Measurements from ENCODE around the gene TMEM270.

Gene TMEM270

DNA sequence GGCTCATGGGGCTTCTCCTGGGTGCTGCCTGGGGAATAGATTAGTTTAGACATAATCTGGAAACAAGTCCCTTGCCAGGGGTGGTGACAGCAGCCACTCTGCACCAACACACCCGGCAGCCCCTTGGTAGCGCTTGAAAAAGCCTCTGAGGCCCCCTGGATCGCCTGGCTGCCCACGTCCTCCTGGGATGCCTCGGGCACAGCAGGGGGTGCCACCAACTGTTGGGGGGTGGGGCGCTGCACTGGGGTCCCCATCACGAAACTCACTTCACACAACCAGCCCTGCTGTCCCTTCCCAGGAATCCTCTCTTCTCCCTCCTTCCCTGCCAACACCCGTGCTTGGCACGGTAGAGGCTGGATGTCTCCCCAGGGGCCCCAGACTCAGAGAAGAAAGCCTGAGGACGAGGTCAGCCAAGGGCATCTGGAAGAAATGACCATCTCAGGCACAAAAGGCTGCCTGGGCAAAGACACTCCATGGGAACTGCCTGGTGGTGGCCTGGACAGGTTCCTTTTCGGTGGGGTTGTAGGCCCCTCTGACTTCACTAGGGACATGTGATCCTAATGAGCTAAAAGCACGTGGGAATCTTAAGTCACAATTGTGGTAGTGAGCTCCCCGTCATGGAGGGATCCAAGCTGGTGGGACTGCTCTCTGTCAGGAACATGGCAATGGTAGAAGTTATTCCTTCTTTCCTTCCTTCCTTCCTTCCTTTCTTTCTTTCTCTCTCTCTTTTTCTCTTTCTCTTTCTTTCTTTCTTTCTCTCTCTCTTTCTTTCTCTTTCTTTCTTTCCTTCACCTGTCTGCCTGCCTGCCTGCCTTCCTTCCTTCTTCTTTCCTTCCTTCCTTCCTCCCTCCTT is 11.3 kb downstream of the TMEM270 start:
- DNase-seq (ENCODE audit: low spot score): no peak
- CTCF ChIA-PET: interaction anchor here (0.5 to 0.6 kb wide), 2 partner anchors 137 to 1697 kb away, joined by 3 to 4 read pairs; no protein-coding TSS in a partner anchor
- no peak overlapping the region for H3K27ac ChIP-seq
- POLR2A ChIA-PET (ENCODE audit: low non-redundant PET): no interaction called here
- TF ChIP-seq, protein P1, sequence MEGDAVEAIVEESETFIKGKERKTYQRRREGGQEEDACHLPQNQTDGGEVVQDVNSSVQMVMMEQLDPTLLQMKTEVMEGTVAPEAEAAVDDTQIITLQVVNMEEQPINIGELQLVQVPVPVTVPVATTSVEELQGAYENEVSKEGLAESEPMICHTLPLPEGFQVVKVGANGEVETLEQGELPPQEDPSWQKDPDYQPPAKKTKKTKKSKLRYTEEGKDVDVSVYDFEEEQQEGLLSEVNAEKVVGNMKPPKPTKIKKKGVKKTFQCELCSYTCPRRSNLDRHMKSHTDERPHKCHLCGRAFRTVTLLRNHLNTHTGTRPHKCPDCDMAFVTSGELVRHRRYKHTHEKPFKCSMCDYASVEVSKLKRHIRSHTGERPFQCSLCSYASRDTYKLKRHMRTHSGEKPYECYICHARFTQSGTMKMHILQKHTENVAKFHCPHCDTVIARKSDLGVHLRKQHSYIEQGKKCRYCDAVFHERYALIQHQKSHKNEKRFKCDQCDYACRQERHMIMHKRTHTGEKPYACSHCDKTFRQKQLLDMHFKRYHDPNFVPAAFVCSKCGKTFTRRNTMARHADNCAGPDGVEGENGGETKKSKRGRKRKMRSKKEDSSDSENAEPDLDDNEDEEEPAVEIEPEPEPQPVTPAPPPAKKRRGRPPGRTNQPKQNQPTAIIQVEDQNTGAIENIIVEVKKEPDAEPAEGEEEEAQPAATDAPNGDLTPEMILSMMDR (conservative IDR thresholded peaks at IDR 0.05; ENCODE audit: low read depth): no peak

DNA sequence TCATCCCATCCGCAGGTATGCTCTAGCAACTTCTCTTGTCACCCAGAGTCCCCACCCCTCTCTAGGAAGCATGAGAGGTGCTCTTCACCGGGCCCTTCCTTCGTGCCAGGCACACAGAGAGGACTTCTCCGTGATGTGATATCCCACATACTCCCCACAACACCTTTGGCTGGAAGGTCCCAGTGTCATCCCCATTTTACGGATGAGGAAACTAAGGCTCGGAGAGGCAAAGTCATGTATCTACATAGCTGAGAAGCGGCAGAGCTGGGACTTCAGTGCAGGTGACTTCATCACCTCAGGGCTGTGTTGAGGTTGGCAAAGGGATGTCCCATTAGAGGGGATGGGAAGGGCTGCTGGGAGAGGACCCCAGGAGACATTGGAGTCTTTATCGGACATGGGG is 15.4 kb downstream of the TMEM270 start:
- no peak overlapping the region for H3K27ac ChIP-seq
- TF ChIP-seq, protein P1 (conservative IDR thresholded peaks at IDR 0.05; ENCODE audit: low read depth): no peak
- ChIA-PET CTCF (interaction anchor here (0.7 kb wide), 1 partner anchor 123 kb away, joined by 3 read pairs; no protein-coding TSS in a partner anchor), POLR2A (ENCODE audit: low non-redundant PET) (no interaction called here)
- no peak for DNase-seq (ENCODE audit: low spot score)

DNA sequence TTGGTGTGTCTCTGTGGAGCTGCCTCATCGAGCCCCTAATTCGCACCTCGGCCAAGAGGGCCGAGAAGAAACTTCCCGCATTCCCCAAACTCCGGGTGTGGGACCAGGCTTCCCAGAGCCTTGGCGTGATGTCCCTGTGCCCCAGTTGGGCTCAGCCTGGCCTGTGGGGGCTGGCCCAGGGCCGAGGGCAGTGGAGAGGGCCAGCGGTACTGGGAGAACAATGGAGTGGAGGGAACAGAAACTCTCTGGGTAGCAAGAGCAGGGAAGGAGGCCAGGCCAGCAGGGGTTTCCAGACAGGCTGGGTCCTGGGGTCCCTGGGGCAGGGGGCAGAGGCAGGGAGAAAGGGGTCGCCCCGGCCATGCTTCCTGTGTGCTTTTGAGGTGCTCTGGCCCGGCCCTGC is 16.0 kb downstream of the TMEM270 start:
- ChIA-PET POLR2A (ENCODE audit: low non-redundant PET) (no interaction called here), CTCF (interaction anchor here (0.7 kb wide), 1 partner anchor 123 kb away, joined by 3 read pairs; no protein-coding TSS in a partner anchor)
- TF ChIP-seq, protein P1 (conservative IDR thresholded peaks at IDR 0.05; ENCODE audit: low read depth): no peak
- no peak for DNase-seq (ENCODE audit: low spot score)
- no peak overlapping the region for H3K27ac ChIP-seq

DNA sequence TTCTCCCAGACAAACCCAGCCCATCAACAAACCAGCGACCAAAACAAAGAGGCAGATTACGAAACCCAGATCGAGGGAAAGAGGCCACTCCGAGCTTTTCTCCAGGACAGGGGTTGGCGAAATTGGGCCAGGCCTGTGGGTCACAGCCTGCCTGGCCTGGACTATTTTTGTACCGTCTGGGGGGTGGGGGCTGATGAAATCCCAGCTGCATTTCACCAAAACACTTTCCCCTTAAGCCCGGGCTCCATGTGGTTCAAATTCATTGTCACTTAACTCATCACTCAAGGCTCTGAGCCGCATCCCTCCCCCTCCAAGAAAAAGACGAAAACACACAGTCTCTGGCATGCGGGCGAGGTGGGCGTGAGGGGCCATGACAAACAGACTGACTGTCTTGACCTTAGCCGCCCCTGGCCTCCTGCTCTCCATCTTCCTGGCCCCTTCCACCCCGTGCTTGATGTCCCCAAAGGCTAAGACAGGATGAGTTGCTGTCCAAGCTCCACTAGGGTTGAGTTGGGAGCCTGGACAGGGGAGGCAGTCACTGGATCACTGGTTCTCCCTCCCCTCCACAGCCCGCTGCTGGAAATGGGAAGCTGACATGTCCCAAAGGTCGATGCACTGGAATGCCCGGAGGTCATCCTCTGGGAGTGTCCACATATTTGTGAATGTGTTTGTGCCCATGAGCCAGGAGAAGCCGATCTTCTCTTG is 19.2 kb downstream of the TMEM270 start:
- ChIA-PET POLR2A (ENCODE audit: low non-redundant PET) (no interaction called here), CTCF (no interaction called here)
- TF ChIP-seq, protein P1 (conservative IDR thresholded peaks at IDR 0.05; ENCODE audit: low read depth): no peak
- no peak for DNase-seq (ENCODE audit: low spot score)
- no peak overlapping the region for H3K27ac ChIP-seq

DNA sequence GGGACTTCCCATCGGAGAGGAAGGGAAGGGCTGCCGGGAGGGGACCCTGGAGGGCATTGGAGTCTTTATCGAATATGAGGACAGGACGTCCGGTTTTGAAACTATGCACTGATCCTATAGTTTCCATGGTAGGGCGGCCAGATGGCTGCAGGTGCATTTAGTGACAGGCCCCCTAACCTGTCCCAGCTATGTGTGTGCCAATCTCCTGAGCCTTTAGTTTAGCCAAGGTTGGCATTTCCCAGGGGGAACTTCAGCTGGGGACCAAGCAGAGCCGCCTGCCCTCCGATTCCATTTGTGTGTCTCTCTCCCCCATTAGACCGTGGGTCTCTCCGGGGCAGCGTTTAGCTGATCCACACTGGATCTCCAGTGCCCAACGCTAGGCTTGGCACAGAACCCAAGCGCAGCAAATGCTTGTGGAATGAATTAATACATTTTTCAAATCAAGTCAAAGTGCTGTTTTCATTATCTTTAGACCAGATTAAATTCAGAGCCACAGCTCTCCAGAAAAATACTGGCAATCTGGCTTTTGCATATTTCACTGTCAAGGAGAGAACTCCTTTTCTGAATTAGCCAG is 19.9 kb downstream of the TMEM270 start:
- TF ChIP-seq, protein P1 (conservative IDR thresholded peaks at IDR 0.05; ENCODE audit: low read depth): no peak
- DNase-seq (ENCODE audit: low spot score): no peak
- CTCF ChIA-PET: no interaction called here
- H3K27ac ChIP-seq: no peak overlapping the region
- POLR2A ChIA-PET (ENCODE audit: low non-redundant PET): no interaction called here

DNA sequence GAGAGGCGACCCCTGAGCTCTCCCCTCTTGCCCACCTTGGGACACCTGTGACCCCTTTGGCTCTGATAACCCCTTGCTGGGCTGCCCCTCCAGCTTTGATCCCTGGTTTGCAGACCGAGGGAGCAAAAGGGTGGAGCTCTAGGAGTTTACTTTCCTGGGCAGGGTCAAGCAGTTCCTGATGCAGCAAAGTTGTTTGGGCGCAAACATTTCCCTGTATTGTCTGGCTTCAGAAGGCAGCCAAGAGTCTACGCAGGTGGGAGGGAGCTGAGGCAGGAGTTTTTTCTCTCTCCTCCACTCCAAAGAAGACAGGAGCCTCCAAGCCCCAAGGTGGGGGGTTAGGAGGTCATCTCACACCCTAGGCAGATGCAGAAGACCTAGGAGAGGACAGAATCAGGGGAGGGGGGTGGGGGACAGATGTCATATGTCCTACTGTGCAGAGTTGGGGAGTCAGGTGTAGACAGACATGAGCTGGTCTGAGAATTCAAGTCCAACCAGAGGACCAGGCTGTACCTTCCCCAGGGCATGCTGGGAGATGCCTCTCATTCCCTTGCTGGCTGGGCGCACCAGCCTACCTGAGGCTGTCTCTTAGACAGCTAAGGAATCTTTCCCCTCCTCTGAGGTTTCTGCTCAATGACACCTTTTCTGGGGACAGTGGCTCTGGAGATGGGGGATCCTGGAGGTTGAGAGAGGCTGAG is 20.5 kb downstream of the TMEM270 start:
- POLR2A ChIA-PET (ENCODE audit: low non-redundant PET): no interaction called here
- TF ChIP-seq, protein P1 (conservative IDR thresholded peaks at IDR 0.05; ENCODE audit: low read depth): no peak
- CTCF ChIA-PET: interaction anchor here (0.9 kb wide), 1 partner anchor 146 kb away, joined by 3 read pairs; no protein-coding TSS in a partner anchor
- no peak overlapping the region for H3K27ac ChIP-seq
- DNase-seq (ENCODE audit: low spot score): no peak

Data from RWPE1 (cell line).